T follicular helper cell (primary cell): Measurements from ENCODE around the gene SHANK1.

Source experiments
- DNase-seq: peaks from one replicate; pipeline ENCODE4 v3.0.0-alpha.2; 2020; ENCODE audit warnings: low read depth

Gene SHANK1

DNA sequence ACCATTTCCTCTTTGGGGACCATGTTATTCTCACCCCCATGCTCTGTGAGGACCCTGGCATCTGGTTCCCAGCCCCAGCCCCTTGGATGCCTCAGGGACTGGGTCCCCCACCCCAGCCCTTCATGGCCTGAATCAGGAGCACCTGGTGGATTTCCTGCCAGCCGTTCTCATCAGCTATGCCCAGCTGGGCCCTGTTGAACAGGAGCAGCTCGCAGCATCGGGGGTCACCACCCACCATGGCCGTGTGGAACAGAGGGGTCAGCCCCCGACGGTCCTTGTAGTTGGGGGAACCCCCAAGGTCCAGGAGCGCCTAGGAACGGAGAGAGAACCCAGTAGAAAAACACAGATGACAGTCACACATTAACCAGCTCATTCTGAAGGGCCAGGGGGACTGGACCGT is 7.8 kb downstream of the SHANK1 start:
- no peak for DNase-seq

DNA sequence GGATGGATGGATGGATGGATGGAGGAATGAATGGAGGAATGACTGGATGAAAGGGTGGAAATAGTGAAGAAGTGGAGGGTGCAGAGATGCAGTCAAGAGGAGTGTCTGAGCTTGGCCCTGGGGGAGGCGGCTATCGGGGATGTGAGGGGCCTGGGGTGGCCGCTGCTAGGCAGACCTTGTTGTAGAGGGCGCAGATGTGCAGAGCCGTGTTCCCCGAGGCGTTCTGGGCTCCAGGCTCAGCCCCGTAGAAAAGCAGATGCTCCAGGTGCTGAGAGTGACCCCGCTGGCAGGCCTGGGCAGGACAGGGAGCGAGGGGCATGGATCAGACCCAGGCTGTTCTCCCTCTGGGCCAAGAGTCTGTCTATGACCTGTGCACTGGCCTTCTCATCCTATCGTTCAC is 8.4 kb downstream of the SHANK1 start:
- no peak for DNase-seq

DNA sequence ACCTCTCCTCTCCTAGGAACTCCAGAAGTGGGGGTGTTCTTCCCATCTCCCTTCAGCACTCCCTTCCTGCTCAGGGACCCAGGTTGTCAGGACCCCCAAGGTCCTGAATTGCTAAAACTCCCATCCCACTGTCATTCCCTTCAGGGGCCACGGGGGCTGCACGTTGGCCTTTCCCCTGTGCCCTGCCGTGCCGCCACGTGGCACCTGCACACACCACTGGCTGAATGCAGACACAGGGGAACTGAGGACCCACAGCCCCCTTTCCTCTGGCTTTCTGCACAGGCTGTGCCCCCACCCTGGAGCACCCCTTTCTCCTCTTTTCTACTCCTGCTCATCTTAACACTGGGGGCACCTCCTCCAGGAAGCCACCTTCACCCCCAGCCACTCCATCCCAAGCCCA is 9.0 kb downstream of the SHANK1 start:
- no peak for DNase-seq

DNA sequence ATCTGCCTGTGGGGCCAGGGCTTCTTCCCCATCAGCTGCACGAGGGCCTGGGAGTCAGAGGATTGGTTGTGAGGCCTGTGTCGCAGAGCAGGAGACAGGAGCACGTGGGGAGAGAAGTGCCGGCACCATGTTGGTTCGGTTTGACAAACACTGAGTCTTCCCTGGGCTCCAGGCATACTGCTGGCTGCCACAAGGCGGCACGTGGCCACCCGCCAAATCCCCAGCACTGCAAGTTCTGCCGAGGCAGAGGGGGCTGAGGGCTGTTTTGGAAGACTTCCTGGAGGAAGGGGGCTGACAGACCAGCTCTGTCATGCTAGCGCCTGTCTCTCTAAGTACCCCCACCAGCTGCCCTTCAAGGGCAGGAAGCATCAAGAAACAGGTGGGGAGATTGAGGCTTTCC is 9.5 kb downstream of the SHANK1 start:
- no peak for DNase-seq

DNA sequence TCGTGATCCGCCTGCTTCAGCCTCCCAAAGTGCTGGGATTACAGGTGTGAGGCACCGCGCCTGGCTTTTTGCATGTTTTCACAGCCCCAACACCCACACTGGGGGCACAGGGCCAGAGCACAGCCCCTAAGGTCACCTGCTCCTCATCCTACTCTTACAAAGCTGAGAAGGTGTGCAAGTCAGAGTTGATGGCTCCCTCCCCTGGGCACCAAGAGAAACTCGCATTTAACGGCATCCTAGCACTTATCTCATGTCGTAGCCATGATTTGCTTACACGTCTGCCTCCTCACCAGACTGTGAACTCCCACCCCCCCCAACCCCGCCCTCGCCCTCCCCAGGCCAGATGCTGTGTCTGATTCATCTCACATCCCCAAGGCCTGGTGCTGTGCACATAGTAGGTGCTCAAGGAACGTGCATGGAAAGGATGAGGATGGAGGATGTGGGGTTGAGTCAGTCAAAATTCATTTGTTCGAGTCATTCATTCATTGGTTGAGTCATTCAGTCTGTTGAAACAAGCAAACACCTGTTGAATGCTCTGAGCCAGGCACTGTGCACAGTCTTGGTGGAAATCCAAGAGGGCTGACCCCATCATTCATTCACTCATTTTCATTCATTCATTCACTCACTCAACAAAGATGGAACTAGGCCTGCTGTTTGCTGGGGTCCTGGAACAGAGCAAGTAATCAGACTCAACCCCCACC is 11.3 kb downstream of the SHANK1 start:
- no peak for DNase-seq

DNA sequence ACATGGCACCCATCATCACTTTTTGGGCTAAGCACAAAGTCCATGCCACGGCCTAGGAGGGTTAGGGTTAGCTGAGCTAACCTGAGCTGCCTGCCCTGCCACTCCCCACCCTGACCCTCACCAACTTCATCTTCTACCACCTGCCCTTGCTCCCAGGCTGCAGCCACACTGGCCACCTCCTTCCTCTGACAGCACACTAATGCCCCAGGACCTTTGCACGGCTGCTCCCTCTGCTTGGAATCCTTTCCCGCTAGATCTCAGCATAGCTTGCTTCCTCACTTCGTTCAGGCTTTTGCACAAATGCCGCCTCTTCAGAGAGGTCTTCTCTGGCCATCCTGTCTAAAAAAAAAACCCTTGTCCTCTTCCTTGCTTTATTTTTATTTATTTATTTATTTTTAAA is 13.2 kb downstream of the SHANK1 start:
- no peak for DNase-seq

DNA sequence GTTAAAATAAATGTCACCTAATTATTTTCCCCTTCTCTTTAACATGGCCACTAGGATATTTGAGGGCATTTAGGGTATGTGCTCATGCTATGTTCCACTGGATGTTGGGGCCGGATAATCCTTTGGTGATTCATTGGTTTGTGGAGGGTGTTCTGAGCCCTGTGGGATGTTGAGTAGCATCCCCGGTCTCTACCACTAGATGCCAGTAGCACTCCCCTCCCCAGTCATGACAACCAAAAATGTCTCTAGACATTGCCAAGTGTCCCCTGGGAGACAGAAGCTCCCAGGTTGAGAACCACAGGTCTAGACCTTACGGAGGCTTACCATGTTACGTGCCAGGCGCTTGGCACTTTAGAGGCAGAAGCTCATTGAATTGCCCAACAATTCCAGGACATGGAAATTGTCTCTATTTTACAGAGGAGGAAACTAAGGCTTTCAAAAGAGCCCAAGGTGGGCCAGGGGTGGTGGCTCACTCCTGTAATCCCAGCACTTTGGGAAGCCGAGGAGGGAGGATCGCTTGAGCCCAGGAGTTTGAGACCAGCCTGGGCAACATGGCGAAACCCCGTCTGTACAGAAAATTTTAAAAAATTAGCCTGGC is 14.1 kb downstream of the SHANK1 start:
- DNase-seq: no peak

DNA sequence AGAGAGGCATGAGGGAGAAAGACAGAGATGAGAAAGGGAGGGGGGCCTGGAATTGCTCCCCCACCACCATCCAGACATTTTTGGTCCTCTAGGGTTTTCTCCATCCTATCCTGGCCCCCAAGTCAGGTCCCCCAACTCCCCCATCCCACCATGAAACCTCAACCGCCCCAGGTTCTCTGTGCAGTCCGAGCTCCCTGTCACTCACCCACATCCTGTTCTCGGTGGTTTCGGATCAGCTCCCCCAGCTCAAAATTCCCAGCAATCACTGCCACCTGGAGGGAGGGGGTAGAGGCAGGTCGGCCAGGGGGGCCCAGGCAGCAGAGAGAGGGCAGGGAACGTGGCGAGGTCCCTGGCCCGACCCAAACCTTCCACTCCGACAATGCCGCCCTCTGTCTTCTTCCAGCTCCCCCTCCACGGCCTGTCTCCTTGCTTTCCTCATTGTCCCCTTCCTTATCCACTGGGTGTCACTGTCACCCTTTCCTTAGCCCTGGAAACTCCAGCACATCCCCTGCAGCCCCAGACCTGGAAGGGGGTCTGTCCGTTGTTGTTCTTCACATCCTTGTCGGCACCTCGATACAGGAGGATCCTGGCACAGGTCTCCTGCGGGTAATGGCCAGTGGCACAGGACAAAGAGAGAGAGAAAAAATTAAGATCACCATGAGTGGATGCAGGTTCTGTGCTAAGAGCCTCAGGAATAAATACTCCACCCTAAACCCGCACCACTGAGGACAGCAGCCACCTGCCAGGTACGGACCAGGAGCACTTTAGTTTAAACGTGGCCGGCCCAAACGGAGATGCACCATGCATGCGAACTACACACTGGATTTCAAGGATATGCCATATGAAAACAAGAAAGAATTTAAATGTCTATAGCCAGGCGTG is 15.4 kb downstream of the SHANK1 start:
- DNase-seq: no peak

DNA sequence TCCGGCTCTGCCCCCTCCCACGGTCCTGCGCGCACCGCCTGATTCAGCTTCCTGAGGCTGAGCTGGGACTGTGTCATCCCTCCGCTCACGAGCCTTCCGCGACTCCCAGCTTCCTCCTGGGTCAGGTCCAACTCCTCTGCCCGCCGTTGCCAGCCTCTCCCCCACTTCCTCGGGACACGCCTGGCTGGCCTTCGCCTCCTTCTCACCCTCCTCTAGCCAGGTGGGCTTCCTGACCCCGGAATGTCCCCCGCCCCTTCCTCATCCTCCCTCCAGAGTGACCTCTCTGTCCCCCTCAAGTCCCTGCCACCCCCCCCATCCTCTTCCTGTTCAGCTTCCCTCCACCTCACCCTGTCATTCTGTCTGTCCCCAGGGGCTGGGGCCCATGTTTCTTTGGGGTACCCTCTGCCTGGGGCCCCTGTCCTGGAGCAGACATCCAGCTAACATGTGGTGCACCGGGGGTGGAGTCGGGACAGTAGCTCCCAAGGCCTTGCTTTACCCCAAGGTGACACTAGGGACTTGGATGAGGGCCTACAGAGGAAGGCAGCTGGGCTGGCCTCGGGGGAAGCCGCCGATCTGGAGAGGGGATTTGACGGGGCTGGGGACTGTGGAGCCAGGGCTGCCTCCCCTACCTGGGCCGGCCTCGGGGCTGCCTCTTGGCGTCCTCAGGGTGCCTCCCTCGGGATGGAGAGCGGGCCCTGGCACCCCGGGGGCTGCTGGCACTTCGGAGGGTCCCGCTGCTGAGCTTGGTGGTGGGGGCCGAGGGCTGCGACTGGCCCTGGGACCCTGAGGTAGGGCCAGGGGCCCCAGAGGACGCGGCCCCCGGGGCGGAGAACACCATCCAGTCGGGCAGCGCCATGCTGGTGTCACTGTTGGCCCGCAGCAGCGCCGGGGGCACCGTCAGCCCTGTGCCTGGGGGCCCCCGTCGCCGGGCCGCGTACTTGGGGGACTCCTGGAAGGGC is 16.5 kb downstream of the SHANK1 start:
- no peak for DNase-seq

DNA sequence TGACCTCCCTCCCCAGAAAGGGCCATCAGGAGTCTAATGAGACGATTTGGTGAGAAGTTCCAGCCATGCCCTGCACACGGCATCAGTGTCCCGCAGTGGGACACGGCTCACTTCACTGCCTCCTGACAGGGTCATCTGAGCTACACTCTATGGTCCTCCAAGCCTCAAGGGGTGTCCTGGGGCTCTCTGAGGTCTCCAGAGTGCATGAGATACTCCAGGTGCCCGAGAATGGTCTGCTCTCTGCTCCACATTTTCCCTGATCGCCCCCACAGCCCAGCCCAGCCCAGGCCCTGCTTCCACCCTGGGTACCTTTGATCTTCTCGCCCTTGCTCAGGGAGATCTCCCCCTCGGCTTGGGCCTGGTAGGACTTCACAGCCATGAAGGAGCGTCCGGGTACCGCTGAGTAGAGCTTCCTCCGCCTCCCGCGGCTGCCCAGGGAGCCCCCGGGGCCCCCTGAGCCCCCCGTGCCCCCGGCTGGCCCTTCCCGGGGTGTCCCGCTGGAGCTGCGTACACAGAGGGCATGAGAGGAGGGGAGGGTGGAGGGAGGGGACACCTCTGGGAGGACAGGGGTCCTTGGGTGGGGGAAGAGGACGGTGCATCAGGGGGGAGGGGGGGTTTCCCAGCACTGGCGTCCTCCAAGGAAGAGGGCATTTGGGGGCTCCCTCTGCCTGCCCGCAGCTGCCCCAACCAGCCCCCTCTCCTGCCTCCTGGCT is 17.3 kb downstream of the SHANK1 start:
- DNase-seq: no peak

DNA sequence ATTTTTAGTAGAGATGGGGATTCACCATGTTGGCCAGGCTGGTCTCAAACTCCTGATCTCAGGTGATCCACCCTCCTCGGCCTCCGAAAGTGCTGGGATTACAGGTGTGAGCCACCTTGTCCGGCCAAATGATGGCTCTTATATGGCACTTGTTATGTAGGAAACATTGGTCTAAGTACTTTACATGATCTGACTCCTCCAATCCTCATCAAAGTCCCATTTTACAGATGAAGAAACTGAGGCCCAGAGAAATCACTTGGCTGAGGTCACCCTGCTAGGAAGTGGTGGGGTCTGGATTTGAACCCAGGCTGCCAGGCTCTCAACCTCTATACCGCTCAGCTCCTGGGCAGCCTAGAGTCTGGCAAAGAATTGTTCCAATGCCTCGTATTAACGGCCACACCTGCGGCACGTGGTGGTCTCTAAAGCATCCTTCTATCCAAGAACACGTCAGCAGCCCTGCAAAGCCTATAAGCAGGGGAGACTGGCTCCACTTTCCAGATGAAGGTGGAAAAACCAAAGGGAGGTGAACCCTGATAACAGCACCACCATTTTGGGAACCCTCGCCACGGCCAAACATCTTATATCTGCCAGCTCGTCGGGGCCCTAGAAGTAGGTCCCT is 18.1 kb downstream of the SHANK1 start:
- DNase-seq: no peak

DNA sequence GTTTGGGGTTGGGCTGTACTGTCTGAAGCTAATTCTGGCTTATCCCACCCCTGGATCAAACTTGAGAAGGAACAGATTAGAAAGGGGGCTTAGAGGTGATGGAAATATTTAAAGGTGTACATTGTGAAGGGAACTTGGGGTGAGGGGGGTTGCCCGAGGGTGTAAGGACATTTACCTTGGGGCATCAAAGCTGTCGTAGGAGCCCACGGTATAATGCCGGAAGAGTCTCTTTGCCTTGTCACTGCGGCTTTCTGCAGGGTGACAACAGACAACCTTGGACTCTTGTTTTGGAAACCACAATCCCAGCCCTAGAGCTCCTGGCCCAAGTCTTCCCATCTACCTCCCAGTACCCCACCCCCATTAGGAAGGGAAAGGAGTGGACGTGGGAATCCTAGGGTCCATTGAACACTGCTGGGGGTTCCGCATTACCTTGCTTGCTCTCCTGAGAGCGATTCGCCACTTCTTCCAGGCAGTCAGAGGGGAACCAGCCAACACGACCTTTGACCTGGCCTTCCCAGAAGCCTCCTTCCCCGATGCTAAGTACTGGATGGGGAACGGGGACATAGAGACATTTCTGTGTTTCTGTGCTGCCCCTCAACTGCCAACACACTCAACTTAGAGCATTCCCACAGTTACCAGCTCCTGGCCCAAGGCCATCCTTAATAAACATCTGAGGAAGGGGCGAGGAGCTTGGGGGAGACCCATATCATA is 22.0 kb downstream of the SHANK1 start:
- no peak for DNase-seq

DNA sequence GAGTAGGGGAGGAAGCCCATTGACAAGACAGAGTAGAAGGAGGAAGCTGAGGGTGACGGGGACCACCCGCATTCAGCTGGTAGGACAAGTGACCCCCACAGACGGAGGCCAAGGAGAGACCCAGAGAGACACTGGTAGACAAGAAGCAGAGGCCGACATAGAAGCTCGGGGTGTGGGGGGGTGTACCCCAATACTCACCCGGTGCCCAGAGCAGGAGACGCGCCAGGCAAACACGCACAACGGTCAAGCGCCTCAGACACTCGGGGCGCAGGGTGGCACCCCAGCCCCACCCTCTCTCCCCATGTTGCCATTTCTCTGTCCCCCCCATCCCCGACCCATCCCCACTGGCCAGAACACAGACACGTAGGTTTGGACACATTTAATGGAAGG is 23.5 kb downstream of the SHANK1 start:
- DNase-seq: no peak

DNA sequence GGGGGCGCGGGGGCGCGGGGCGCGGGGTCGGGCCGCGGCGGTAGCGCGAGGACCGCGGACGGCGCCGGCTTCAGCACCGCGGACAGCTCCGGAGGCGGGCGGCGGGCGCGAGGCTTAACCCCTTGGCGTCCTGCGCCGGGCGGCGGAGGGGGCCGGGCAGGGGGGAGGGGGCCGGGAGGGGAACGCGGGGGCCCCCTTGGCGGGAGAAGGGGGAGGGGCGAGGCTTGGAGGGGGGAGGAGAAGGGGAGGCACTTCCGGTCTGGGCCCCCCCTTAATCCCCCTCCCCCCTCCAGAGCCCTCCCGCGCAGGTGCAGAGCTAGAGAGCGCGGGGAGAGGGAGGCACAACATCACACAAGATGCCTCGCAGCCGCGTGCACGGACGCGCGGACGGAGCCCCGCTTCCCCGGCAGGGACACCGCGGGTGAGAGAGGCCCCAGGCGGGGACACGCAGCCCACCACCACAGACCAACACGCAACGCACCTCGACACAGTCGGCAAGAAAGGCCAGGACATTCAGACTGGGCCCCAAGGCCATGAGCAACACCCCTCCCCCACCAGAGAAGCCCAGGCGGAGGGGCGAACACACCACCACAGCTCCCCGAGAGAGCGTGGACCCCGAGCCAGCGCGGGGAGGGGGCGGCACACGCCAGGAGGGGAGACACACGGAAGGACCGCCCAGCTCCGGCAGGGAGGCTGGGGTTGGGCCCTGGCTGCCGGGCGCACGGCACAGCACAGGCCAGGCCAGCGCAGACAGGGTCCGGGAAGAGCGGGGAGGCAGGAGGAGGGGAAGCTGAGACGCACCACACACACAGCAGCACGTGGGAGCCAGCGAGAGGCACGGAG is 24.1 kb downstream of the SHANK1 start:
- DNase-seq: no peak

DNA sequence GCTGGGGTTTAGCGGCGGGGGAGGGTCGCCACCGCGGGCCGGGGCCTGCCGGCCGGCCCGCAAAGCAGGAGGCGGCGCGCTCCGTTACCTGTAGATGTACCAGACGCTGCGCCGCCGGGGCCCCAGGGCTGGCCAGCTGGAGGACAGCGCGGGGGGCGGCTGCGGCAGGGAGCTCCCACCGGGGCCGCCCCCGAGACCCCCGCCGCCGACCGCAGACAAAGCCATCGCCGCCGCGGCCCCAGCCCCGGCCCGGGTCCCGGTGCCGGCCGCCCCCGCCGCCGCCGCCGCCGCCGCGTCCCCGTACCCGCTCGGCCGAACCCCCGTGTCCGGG is 24.8 kb downstream of the SHANK1 start:
- DNase-seq: no peak

DNA sequence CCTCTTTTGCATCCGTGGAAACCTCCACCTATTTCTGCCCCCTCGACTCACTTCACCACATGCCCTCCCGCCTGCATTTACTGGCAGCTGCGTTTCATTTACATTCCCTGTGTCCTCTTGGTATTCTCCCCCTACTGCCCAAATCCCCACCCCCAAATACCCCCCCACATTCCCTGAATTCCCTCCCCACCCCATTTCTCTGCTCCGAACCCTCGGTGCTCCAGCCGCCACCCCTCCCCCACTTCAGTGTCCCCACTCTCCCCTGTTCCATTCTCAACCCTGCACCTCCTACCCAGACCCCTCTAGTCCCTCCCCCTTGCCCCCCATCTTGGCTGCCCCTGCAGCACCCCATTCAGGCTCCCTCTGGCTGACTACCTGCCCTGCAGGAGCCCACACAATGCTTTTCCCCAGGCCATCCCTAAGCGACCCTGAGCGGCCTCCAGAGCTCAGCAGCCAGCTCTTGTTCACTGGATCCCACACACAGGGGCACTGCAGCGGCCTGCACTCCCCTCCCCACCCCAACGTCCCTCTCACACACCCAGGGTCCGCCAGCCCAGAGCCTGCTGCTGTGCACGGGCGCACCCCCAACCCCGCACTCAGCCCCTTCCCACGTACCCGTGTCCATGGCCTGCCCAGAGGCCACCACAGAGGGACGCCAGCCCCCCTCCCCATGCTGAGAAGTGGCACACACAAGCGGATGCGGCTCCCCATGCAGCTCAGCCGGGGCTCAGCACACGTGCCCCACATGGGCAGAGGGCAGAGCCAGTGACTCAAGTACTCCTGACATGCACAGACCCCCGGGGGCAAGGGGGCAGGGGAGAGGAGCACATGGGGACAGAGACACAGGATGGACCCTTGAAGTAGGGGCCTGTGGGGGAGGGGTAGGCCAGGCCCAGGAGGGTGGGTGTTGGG is 26.3 kb downstream of the SHANK1 start:
- no peak for DNase-seq

DNA sequence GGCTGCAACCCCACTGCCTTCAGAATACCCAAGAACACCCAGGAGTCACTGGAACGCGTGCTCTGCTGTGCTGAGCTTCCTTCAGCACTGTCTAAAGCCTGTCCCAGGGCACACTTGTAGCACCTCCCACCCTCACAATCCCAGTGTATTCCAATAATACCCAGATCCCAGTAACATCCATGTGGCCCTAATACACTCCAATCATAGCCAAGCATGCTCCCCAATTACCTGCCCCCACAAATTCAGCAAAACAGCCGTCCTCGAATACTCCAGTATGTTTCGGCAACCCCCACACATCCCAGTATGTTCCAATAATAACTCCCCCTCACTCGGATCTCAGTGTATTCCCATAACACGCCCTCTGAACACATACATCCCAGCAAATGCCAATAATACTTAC is 29.2 kb downstream of the SHANK1 start:
- no peak for DNase-seq

DNA sequence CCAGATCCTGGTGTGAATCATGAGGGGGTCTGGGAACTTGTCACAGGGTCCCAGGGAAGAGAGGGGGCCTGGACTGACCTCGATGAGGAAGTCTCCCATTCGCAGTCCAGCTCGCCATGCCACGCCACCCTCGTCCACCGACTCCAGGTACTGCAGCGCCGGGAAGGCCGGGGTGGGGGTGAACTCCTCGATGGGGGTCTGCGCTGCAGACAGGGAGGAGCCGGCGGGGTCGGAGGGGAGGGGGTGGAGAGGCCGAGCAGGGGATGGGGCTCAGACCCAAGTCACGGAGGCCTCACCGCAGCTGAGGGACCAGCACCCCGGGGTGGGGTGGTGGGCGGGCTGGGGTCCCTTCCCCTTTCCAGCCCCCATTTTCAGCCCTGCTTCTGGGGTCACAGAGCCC is 30.8 kb downstream of the SHANK1 start:
- DNase-seq: no peak
